Measurements from ENCODE around the gene RBM20. TPM values are rescaled to one million over a fixed set of nuclear protein-coding genes. Genes with fewer than 3 reads are reported as not detected.
A peak's percentile ranks its signal among the peaks of the same experiment; 100 is the strongest.

RBM20 gene
- total RNA-seq, 1 experiment from 2014 or later: 0.17 TPM

- Mint-ChIP-seq H3K4me1 (peaks cover under 1 to 2% of the 10 kb centered on the region in 2 experiments; a peak in 3 of 4 replicates), H3K9me3 (no peaks in the 10 kb centered on the region), H3K4me3 (no peak overlapping the region), H3K36me3 (ENCODE audit: insufficient read depth in 1 of 3, low read depth in 3 of 3) (no peaks in the 10 kb centered on the region), H3K27me3 (ENCODE audit: low read depth) (no peaks in the 10 kb centered on the region; the same call in 1 of the 2 replicates), H3K27ac (no peak overlapping the region; a peak in 1 of 7 replicates)
- Histone ChIP-seq H3K79me2 (ENCODE audit: insufficient read depth, low read length) (no peaks in the 10 kb centered on the region), H3K4me2 (ENCODE audit: insufficient read depth, insufficient read length, low read length) (no peak overlapping the region), H3K9ac (ENCODE audit: extremely low read depth, insufficient read length, low read length) (no peak overlapping the region), H2AFZ (ENCODE audit: low read length) (no peak overlapping the region), H3K27me3 (ENCODE audit: insufficient read depth, low read length) (no peaks in the 10 kb centered on the region), H2BK12ac (ENCODE audit: insufficient read length, low read depth, low read length) (no peak overlapping the region), H2AK5ac (ENCODE audit: insufficient read length, low read length) (no peak overlapping the region), H3K4me1 (ENCODE audit: insufficient read depth, low read length) (no peaks in the 10 kb centered on the region), H2BK15ac (ENCODE audit: low read depth, low read length) (no peak overlapping the region), H3T11ph (ENCODE audit: low read length) (no peak overlapping the region), H4K91ac (ENCODE audit: insufficient read length, low read depth, low read length) (no peak overlapping the region), H3K9me3 (ENCODE audit: control insufficient read depth, low read depth, low read length) (no peaks in the 10 kb centered on the region), H2BK20ac (ENCODE audit: low read depth, low read length, poor library complexity, severe bottlenecking) (no peak overlapping the region), H3K18ac (ENCODE audit: insufficient read length, low read depth, low read length) (no peak overlapping the region), H4K20me1 (ENCODE audit: control insufficient read depth, insufficient read depth, insufficient read length) (no peaks in the 10 kb centered on the region), H4K8ac (replicated peaks; ENCODE audit: insufficient read length, low read depth, low read length) (no peak overlapping the region), H4K5ac (ENCODE audit: insufficient read length, low read depth, low read length) (no peak overlapping the region), H2BK120ac (ENCODE audit: low read depth, low read length, poor library complexity, severe bottlenecking) (no peak overlapping the region), H3K23ac (ENCODE audit: insufficient read length, low read depth, low read length) (no peak overlapping the region), H3K4ac (ENCODE audit: low read depth, low read length) (no peak overlapping the region), H3K79me1 (ENCODE audit: insufficient read depth, low read depth, low read length, poor library complexity, severe bottlenecking) (no peaks in the 10 kb centered on the region), H2BK5ac (ENCODE audit: insufficient read length, low read length) (no peak overlapping the region), H3K14ac (ENCODE audit: insufficient read depth, low read length) (peak overlapping the region; percentile 49; the same call in 1 of the 2 replicates), H3K56ac (ENCODE audit: insufficient read length, low read depth, low read length) (no peak overlapping the region), H3K27ac (ENCODE audit: insufficient read length, low read depth, low read length) (no peak overlapping the region), H3K23me2 (ENCODE audit: insufficient read length, low read depth, low read length, poor library complexity, severe bottlenecking) (no peaks in the 10 kb centered on the region)
- no peak for TF ChIP-seq CTCF (conservative IDR thresholded peaks at IDR 0.05)
- no CpG with 5 or more reads among the region's 4 CpGs for WGBS (ENCODE audit: extremely low coverage, insufficient read length, low lambda C conversion rate)
- DNase-seq: no peak
These were observed 147.5 kb downstream of the RBM20 start for GRCh38 chr10:110791541-110792073.
